NCI-H226 (cell line): ENCODE results near the gene TENM4.

Experiments
- DNase-seq: peaks from one replicate; pipeline ENCODE4 v3.0.0-alpha.2; 2015

TENM4 gene

GRCh38 chr11:78603792-78604191 lies 837.0 kb downstream of the TENM4 start:
- no peak for DNase-seq
